H1 (cell line): Measurements from ENCODE around the gene SERTAD2. TPM values are rescaled to one million over a fixed set of nuclear protein-coding genes. Genes with fewer than 3 reads are reported as not detected.

Experiments
- ASH2L ChIP-seq: fragments of 200-600, 300-600 bp; sonication (generic); IDR thresholded peaks from one replicate; pipeline ENCODE4 v1.7.1; 2017; ENCODE audit warnings: low read length
- CEBPB ChIP-seq: IDR thresholded peaks from 2 replicates; pipeline ENCODE4 v1.6.1; 2012; ENCODE audit warnings: low read depth, low read length
- EGR1 ChIP-seq: IDR thresholded peaks from 2 replicates; pipeline ENCODE4 v1.6.1; 2011; ENCODE audit warnings: low read depth, low read length, borderline replicate concordance
- EZH2 ChIP-seq: fragments of 200-600 bp; sonication (generic); IDR thresholded peaks from 2 replicates; pipeline ENCODE4 v1.7.1; 2012; ENCODE audit warnings: low read depth, mild to moderate bottlenecking, moderate library complexity, low read length, inconsistent platforms; ENCODE audit not compliant: severe bottlenecking
- FOSL1 ChIP-seq: IDR thresholded peaks from 2 replicates; pipeline ENCODE4 v1.6.1; 2011; ENCODE audit warnings: mild to moderate bottlenecking, low read depth, low read length, moderate library complexity; ENCODE audit not compliant: insufficient read depth
- NANOG ChIP-seq: IDR thresholded peaks from 2 replicates; pipeline ENCODE4 v1.6.1; 2011; ENCODE audit warnings: low read length, low read depth, mild to moderate bottlenecking, inconsistent platforms; ENCODE audit not compliant: insufficient read depth, poor library complexity, severe bottlenecking
- SAP30 ChIP-seq: fragments of 300-600 bp; sonication (generic); IDR thresholded peaks from 2 replicates; pipeline ENCODE4 v1.7.1; 2012; ENCODE audit warnings: low read length, moderate library complexity, mild to moderate bottlenecking, inconsistent platforms; ENCODE audit not compliant: insufficient read depth, insufficient replicate concordance
- SP2 ChIP-seq: IDR thresholded peaks from 2 replicates; pipeline ENCODE4 v1.6.1; 2012; ENCODE audit warnings: mild to moderate bottlenecking, low read length, inconsistent platforms
- SRF ChIP-seq: IDR thresholded peaks from 2 replicates; pipeline ENCODE4 v1.6.1; 2011; ENCODE audit warnings: mild to moderate bottlenecking, low read depth, low read length, moderate library complexity
- TAF1 ChIP-seq: IDR thresholded peaks from 2 replicates; pipeline ENCODE4 v1.6.1; 2011; ENCODE audit warnings: mild to moderate bottlenecking, low read depth, low read length
- TAF7 ChIP-seq: optimal IDR thresholded peaks from 2 replicates; pipeline ENCODE3; 2011; ENCODE audit warnings: low read depth, mild to moderate bottlenecking, inconsistent platforms, low read length, moderate library complexity, borderline replicate concordance
- TCF12 ChIP-seq: IDR thresholded peaks from 2 replicates; pipeline ENCODE4 v1.6.1; 2011; ENCODE audit warnings: low read depth, mild to moderate bottlenecking, low read length
- polyA plus RNA-seq, 7 experiments: library from polyadenylated mRNA; depleted of rRNA in 3 of 7; stranded (reverse) in 5 of 7; unstranded in 2 of 7; fragments of >200 nt in 5 of 7; fragments of 200-250 nt in 2 of 7; gene quantifications; 1 replicate in 5 of 7; 2 replicates in 1 of 7; 4 replicates in 1 of 7; pipeline versions ENCODE4 v1.2.1 to v1.2.3, GENCODE V29; 2011 to 2013; ENCODE audit warnings: missing spikeins in 2 of 7, mixed read lengths in 2 of 7
- total RNA-seq: library from RNA; stranded (reverse); fragmentation: NEBNext Ultra II Directional; extraction: Animal tissue kit (Norgen Biotek cat#: 25700); gene quantifications from 2 replicates; pipeline ENCODE4 v1.2.1, GENCODE V29; 2021
- TF ChIP-seq, protein P1 (sequence below): fragments of 300-600 bp; sonication (generic); IDR thresholded peaks from 2 replicates; pipeline ENCODE4 v1.7.1; 2012; ENCODE audit warnings: low read length, moderate library complexity, mild to moderate bottlenecking, inconsistent platforms; ENCODE audit not compliant: insufficient replicate concordance

The SERTAD2 gene
- total and polyA plus RNA-seq, 2 of the 8 experiments (the other 6 are each of a cell fraction or from before 2014, with no cell fraction given) = 2.9 to 4.5 TPM

GRCh38 chr2:64650296-64650695 is 3.4 kb downstream of the SERTAD2 start (continued):
- TF ChIP-seq, protein P1, sequence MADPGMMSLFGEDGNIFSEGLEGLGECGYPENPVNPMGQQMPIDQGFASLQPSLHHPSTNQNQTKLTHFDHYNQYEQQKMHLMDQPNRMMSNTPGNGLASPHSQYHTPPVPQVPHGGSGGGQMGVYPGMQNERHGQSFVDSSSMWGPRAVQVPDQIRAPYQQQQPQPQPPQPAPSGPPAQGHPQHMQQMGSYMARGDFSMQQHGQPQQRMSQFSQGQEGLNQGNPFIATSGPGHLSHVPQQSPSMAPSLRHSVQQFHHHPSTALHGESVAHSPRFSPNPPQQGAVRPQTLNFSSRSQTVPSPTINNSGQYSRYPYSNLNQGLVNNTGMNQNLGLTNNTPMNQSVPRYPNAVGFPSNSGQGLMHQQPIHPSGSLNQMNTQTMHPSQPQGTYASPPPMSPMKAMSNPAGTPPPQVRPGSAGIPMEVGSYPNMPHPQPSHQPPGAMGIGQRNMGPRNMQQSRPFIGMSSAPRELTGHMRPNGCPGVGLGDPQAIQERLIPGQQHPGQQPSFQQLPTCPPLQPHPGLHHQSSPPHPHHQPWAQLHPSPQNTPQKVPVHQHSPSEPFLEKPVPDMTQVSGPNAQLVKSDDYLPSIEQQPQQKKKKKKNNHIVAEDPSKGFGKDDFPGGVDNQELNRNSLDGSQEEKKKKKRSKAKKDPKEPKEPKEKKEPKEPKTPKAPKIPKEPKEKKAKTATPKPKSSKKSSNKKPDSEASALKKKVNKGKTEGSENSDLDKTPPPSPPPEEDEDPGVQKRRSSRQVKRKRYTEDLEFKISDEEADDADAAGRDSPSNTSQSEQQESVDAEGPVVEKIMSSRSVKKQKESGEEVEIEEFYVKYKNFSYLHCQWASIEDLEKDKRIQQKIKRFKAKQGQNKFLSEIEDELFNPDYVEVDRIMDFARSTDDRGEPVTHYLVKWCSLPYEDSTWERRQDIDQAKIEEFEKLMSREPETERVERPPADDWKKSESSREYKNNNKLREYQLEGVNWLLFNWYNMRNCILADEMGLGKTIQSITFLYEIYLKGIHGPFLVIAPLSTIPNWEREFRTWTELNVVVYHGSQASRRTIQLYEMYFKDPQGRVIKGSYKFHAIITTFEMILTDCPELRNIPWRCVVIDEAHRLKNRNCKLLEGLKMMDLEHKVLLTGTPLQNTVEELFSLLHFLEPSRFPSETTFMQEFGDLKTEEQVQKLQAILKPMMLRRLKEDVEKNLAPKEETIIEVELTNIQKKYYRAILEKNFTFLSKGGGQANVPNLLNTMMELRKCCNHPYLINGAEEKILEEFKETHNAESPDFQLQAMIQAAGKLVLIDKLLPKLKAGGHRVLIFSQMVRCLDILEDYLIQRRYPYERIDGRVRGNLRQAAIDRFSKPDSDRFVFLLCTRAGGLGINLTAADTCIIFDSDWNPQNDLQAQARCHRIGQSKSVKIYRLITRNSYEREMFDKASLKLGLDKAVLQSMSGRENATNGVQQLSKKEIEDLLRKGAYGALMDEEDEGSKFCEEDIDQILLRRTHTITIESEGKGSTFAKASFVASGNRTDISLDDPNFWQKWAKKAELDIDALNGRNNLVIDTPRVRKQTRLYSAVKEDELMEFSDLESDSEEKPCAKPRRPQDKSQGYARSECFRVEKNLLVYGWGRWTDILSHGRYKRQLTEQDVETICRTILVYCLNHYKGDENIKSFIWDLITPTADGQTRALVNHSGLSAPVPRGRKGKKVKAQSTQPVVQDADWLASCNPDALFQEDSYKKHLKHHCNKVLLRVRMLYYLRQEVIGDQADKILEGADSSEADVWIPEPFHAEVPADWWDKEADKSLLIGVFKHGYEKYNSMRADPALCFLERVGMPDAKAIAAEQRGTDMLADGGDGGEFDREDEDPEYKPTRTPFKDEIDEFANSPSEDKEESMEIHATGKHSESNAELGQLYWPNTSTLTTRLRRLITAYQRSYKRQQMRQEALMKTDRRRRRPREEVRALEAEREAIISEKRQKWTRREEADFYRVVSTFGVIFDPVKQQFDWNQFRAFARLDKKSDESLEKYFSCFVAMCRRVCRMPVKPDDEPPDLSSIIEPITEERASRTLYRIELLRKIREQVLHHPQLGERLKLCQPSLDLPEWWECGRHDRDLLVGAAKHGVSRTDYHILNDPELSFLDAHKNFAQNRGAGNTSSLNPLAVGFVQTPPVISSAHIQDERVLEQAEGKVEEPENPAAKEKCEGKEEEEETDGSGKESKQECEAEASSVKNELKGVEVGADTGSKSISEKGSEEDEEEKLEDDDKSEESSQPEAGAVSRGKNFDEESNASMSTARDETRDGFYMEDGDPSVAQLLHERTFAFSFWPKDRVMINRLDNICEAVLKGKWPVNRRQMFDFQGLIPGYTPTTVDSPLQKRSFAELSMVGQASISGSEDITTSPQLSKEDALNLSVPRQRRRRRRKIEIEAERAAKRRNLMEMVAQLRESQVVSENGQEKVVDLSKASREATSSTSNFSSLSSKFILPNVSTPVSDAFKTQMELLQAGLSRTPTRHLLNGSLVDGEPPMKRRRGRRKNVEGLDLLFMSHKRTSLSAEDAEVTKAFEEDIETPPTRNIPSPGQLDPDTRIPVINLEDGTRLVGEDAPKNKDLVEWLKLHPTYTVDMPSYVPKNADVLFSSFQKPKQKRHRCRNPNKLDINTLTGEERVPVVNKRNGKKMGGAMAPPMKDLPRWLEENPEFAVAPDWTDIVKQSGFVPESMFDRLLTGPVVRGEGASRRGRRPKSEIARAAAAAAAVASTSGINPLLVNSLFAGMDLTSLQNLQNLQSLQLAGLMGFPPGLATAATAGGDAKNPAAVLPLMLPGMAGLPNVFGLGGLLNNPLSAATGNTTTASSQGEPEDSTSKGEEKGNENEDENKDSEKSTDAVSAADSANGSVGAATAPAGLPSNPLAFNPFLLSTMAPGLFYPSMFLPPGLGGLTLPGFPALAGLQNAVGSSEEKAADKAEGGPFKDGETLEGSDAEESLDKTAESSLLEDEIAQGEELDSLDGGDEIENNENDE = no peak
- no peak for TF ChIP-seq SP2
- TF ChIP-seq TAF7 = no peak
- no peak for TF ChIP-seq SRF
- no peak for TF ChIP-seq SAP30
- no peak for TF ChIP-seq TCF12
- TF ChIP-seq FOSL1 = no peak
- TF ChIP-seq NANOG = no peak
- no peak for TF ChIP-seq ASH2L
- TF ChIP-seq EZH2 = no peak
- TF ChIP-seq EGR1 = no peak
- TF ChIP-seq CEBPB = no peak
- TF ChIP-seq TAF1 = no peak
